Measurements from ENCODE around the gene CD164.

DNA sequence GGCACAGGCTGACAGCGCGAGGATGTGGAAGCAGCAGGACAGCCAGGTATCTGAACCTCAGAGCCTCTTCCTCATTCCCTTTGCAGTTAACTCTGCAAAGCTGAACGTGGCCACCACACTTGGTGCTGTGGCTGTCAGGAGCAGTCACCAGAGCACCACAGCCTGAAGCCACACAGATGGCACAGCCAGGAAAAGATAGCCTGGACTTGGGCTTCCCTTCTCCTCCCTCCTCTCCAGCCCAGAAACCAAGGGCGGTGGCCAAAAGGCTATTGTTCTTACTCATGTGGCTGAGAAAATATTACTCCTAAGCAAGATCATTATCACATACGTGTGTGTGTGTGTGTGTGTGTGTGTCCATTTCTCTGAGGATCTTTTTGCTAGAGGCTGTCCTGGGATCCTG is 39.8 kb downstream of the CD164 start:
- TF ChIP-seq, protein P1, sequence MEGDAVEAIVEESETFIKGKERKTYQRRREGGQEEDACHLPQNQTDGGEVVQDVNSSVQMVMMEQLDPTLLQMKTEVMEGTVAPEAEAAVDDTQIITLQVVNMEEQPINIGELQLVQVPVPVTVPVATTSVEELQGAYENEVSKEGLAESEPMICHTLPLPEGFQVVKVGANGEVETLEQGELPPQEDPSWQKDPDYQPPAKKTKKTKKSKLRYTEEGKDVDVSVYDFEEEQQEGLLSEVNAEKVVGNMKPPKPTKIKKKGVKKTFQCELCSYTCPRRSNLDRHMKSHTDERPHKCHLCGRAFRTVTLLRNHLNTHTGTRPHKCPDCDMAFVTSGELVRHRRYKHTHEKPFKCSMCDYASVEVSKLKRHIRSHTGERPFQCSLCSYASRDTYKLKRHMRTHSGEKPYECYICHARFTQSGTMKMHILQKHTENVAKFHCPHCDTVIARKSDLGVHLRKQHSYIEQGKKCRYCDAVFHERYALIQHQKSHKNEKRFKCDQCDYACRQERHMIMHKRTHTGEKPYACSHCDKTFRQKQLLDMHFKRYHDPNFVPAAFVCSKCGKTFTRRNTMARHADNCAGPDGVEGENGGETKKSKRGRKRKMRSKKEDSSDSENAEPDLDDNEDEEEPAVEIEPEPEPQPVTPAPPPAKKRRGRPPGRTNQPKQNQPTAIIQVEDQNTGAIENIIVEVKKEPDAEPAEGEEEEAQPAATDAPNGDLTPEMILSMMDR (IDR thresholded peaks at IDR 0.05), result no peak
- TF ChIP-seq EP300 (IDR thresholded peaks at IDR 0.05) (no peak), POLR2A (IDR thresholded peaks at IDR 0.05) (no peak), POLR2AphosphoS5 (IDR thresholded peaks at IDR 0.05) (no peak)

Measured in gastroesophageal sphincter (tissue), 3 donors.